ENCODE data around the gene PCNA.
"Not testable (repeated sequence)": the region's sequence is repeated elsewhere in the genome, so short reads cannot be mapped to it uniquely, and the experiment has no call there.

DNA sequence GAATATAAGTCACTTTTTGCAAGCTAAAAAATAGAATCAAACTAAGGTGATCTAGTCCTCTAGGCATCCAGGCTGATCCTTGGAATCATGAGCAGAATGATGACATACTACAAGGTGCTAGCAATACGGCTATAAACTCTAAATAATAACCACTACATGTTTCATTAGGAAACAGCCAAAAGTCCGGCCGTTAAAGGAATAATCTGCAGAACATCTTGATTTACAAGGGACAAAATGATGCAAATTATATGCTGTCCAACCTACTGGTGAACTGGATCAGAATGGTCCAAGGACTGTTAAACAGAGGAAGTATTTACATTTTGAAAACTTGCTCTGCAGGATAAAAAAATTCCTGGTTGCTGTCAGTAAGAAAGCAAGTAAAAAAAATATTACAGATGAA lies 19.8 kb downstream of the PCNA start:
- TF ChIP-seq, protein P1, sequence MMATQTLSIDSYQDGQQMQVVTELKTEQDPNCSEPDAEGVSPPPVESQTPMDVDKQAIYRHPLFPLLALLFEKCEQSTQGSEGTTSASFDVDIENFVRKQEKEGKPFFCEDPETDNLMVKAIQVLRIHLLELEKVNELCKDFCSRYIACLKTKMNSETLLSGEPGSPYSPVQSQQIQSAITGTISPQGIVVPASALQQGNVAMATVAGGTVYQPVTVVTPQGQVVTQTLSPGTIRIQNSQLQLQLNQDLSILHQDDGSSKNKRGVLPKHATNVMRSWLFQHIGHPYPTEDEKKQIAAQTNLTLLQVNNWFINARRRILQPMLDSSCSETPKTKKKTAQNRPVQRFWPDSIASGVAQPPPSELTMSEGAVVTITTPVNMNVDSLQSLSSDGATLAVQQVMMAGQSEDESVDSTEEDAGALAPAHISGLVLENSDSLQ (IDR thresholded peaks at IDR 0.05) = not testable (repeated sequence)
- TF ChIP-seq ZNF212 (CRISPR knock-in tag; IDR thresholded peaks at IDR 0.05); POLR2AphosphoS5 (IDR thresholded peaks at IDR 0.05; ENCODE audit: control insufficient read depth, insufficient read depth, low read depth, low read length): not testable (repeated sequence)
- TF ChIP-seq, protein P2, sequence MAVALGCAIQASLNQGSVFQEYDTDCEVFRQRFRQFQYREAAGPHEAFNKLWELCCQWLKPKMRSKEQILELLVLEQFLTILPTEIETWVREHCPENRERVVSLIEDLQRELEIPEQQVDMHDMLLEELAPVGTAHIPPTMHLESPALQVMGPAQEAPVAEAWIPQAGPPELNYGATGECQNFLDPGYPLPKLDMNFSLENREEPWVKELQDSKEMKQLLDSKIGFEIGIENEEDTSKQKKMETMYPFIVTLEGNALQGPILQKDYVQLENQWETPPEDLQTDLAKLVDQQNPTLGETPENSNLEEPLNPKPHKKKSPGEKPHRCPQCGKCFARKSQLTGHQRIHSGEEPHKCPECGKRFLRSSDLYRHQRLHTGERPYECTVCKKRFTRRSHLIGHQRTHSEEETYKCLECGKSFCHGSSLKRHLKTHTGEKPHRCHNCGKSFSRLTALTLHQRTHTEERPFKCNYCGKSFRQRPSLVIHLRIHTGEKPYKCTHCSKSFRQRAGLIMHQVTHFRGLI (CRISPR knock-in tag; IDR thresholded peaks at IDR 0.05) = not testable (repeated sequence)
- TF ChIP-seq, protein P3, sequence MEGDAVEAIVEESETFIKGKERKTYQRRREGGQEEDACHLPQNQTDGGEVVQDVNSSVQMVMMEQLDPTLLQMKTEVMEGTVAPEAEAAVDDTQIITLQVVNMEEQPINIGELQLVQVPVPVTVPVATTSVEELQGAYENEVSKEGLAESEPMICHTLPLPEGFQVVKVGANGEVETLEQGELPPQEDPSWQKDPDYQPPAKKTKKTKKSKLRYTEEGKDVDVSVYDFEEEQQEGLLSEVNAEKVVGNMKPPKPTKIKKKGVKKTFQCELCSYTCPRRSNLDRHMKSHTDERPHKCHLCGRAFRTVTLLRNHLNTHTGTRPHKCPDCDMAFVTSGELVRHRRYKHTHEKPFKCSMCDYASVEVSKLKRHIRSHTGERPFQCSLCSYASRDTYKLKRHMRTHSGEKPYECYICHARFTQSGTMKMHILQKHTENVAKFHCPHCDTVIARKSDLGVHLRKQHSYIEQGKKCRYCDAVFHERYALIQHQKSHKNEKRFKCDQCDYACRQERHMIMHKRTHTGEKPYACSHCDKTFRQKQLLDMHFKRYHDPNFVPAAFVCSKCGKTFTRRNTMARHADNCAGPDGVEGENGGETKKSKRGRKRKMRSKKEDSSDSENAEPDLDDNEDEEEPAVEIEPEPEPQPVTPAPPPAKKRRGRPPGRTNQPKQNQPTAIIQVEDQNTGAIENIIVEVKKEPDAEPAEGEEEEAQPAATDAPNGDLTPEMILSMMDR (IDR thresholded peaks at IDR 0.05 in 2 of 3, conservative IDR thresholded peaks at IDR 0.05 in 1 of 3; ENCODE audit: insufficient read depth in 2 of 3, low read depth in 1 of 3, low read length in 3 of 3) = not testable (repeated sequence)
- TF ChIP-seq, protein P4, sequence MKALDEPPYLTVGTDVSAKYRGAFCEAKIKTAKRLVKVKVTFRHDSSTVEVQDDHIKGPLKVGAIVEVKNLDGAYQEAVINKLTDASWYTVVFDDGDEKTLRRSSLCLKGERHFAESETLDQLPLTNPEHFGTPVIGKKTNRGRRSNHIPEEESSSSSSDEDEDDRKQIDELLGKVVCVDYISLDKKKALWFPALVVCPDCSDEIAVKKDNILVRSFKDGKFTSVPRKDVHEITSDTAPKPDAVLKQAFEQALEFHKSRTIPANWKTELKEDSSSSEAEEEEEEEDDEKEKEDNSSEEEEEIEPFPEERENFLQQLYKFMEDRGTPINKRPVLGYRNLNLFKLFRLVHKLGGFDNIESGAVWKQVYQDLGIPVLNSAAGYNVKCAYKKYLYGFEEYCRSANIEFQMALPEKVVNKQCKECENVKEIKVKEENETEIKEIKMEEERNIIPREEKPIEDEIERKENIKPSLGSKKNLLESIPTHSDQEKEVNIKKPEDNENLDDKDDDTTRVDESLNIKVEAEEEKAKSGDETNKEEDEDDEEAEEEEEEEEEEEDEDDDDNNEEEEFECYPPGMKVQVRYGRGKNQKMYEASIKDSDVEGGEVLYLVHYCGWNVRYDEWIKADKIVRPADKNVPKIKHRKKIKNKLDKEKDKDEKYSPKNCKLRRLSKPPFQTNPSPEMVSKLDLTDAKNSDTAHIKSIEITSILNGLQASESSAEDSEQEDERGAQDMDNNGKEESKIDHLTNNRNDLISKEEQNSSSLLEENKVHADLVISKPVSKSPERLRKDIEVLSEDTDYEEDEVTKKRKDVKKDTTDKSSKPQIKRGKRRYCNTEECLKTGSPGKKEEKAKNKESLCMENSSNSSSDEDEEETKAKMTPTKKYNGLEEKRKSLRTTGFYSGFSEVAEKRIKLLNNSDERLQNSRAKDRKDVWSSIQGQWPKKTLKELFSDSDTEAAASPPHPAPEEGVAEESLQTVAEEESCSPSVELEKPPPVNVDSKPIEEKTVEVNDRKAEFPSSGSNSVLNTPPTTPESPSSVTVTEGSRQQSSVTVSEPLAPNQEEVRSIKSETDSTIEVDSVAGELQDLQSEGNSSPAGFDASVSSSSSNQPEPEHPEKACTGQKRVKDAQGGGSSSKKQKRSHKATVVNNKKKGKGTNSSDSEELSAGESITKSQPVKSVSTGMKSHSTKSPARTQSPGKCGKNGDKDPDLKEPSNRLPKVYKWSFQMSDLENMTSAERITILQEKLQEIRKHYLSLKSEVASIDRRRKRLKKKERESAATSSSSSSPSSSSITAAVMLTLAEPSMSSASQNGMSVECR (CRISPR knock-in tag; IDR thresholded peaks at IDR 0.05) = not testable (repeated sequence)

Data from K562 (cell line).